HG02981 (cell line): ENCODE measurements around the gene PEX16.

ENCODE experiments used
- ATAC-seq: cut with Tn5 transposase; IDR thresholded peaks from one replicate; pipeline ENCODE4 v1.9.1; 2021; ENCODE audit warnings: mild to moderate bottlenecking, moderate library complexity; ENCODE audit not compliant: unreplicated experiment

The PEX16 gene

GRCh38 chr11:45917623-45918330, at the start of gene PEX16:
Gene PEX16 (minus strand): TSS chr11:45917877. CDS start chr11:45917811, 66 bp downstream.
- ATAC-seq: peak; percentile 91

GRCh38 chr11:45964911-45965389, 47.3 kb upstream of the PEX16 start:
- peak; percentile 72 for ATAC-seq

- ATAC-seq: no peak
Observed at GRCh38 chr11:45961751-45962240, 44.1 kb upstream of the PEX16 start.

GRCh38 chr11:45960387-45961095, 42.9 kb upstream of the PEX16 start:
- no peak for ATAC-seq

GRCh38 chr11:45959851-45960250, 42.2 kb upstream of the PEX16 start:
- no peak for ATAC-seq

- ATAC-seq: no peak
Observed at GRCh38 chr11:45949992-45950407, 32.3 kb upstream of the PEX16 start.

GRCh38 chr11:45948356-45948755, 30.7 kb upstream of the PEX16 start:
- ATAC-seq: no peak

- no peak for ATAC-seq
Observed at GRCh38 chr11:45947885-45948284, 30.2 kb upstream of the PEX16 start.

GRCh38 chr11:45945397-45945999, 27.8 kb upstream of the PEX16 start:
- ATAC-seq: no peak

GRCh38 chr11:45942381-45942780, 24.7 kb upstream of the PEX16 start:
- no peak for ATAC-seq

- no peak for ATAC-seq
Observed at GRCh38 chr11:45941285-45941684, 23.6 kb upstream of the PEX16 start.

- no peak for ATAC-seq
Observed at GRCh38 chr11:45939836-45940235, 22.2 kb upstream of the PEX16 start.

- no peak for ATAC-seq
Observed at GRCh38 chr11:45937916-45938315, 20.2 kb upstream of the PEX16 start.

GRCh38 chr11:45936511-45937054, 18.9 kb upstream of the PEX16 start:
- ATAC-seq: no peak

- no peak for ATAC-seq
Observed at GRCh38 chr11:45935349-45936064, 17.8 kb upstream of the PEX16 start.

GRCh38 chr11:45934580-45935318, 17.1 kb upstream of the PEX16 start:
- no peak for ATAC-seq

- no peak for ATAC-seq
Observed at GRCh38 chr11:45933846-45934579, 16.3 kb upstream of the PEX16 start.

GRCh38 chr11:45933131-45933831, 15.6 kb upstream of the PEX16 start:
- no peak for ATAC-seq

GRCh38 chr11:45932217-45932616, 14.5 kb upstream of the PEX16 start:
- ATAC-seq: no peak
